MCF 10A (cell line): ENCODE data around the gene ZBTB46. TPM values are rescaled to one million over a fixed set of nuclear protein-coding genes. Genes with fewer than 3 reads are reported as not detected.

Source experiments
- BruUV-seq: library from RNA; stranded (reverse); fragments of 400-500 nt; replicated peaks from 2 replicates; lab custom pipeline; 2021; lab: Mats Ljungman, UMichigan
- CTCF ChIA-PET: fragments of 300-600 bp; sonication (Branson Sonifier 250); formaldehyde crosslinking; extraction: SDS; loops from one replicate; lab custom pipeline; 2021; ENCODE audit warnings: antibody characterized with exemption, inconsistent platforms; lab: Yijun Ruan, JAX
- POLR2A ChIA-PET: fragments of 300-600, 350-650 bp; sonication (Branson Sonifier 250); formaldehyde crosslinking; extraction: SDS; loops from one replicate; lab custom pipeline; 2020; ENCODE audit warnings: antibody characterized with exemption, inconsistent platforms; lab: Yijun Ruan, JAX
- DNase-seq: peaks from one replicate; pipeline ENCODE4 v3.0.0-alpha.2; 2018; ENCODE audit not compliant: unreplicated experiment
- H3K27ac Mint-ChIP-seq: one replicate; pipeline ENCODE4 v1.8.0; 2022; ENCODE audit warnings: mild to moderate bottlenecking, low read depth, mixed read lengths; ENCODE audit not compliant: unreplicated experiment
- H3K27me3 Mint-ChIP-seq: one replicate; pipeline ENCODE4 v1.8.0; 2022; ENCODE audit warnings: mixed read lengths; ENCODE audit not compliant: insufficient read depth, unreplicated experiment
- H3K36me3 Mint-ChIP-seq: one replicate; pipeline ENCODE4 v1.8.0; 2022; ENCODE audit warnings: mild to moderate bottlenecking, moderate library complexity, mixed read lengths; ENCODE audit not compliant: insufficient read depth, unreplicated experiment
- H3K4me1 Mint-ChIP-seq: one replicate; pipeline ENCODE4 v1.8.0; 2022; ENCODE audit warnings: mixed read lengths; ENCODE audit not compliant: insufficient read depth, unreplicated experiment
- H3K4me3 Mint-ChIP-seq: one replicate; pipeline ENCODE4 v1.8.0; 2022; ENCODE audit warnings: mild to moderate bottlenecking, moderate library complexity, mixed read lengths; ENCODE audit not compliant: unreplicated experiment
- H3K9me3 Mint-ChIP-seq: one replicate; pipeline ENCODE4 v1.8.0; 2022; ENCODE audit warnings: mixed read lengths; ENCODE audit not compliant: unreplicated experiment
- intact Hi-C: fragments of 100-400 bp; cut with micrococcal nuclease; formaldehyde crosslinking; loops from 2 replicates; pipeline ENCODE4 v1.14.1; 2022
- total RNA-seq: library from RNA; stranded (reverse); gene quantifications from 2 replicates; pipeline ENCODE4 v1.2.3, GENCODE V29; 2022
- TF ChIP-seq, protein P1 (sequence below): fragments of 200-600 bp; IDR thresholded peaks from one replicate; pipeline ENCODE4 v1.8.0; 2022; ENCODE audit warnings: antibody characterized with exemption, mild to moderate bottlenecking; ENCODE audit not compliant: unreplicated experiment

ZBTB46 gene
- total RNA-seq, 1 experiment from 2014 or later = 0.63 TPM

DNA sequence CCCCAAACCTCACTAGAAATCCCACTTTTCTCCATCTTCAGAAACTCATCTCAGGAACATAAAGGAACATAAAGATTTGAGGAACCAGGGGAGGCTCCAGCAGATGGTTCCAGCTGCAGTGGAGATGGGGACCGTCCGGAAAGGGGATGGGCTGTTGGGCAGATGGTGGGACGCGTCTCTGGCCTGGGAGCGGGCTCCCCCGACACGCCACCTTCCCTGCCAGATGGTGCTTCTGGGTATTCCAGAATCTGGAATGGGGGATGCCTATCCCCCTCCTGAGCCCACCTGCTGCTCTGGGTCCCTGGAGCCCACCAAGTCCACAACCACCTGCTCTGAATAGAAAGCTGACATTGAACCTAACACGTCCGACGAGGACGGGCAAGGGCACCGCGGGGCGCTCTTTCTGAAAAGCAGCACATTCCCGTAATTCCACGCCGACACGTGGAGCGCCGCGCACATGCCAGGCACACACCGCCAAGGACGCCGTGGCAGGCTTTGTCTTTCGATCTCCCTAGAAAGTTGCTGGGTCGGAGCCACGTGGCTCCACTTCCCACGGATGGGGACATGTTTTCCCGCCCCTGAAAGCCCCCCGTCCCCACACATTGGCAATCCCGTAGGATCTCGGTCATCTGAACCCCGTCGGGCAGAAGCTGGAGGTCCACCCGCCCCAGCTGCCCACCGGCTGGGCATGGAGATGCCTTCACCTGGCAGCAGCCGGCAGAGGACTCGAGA is 64.2 kb downstream of the ZBTB46 start:
- CTCF ChIA-PET = interaction anchor here (0.6 to 2.9 kb wide), 4 partner anchors 8 to 796 kb away, joined by 3 to 9 read pairs (median 4); no protein-coding TSS in a partner anchor
- BruUV-seq = no TSS peak
- intact Hi-C loops = no loop called here
- Mint-ChIP-seq H3K4me1 (no peaks in the 10 kb centered on the region), H3K4me3 (no peak overlapping the region), H3K36me3 (no peaks in the 10 kb centered on the region), H3K27me3 (no peaks in the 10 kb centered on the region), H3K9me3 (no peaks in the 10 kb centered on the region), H3K27ac (no peak overlapping the region)
- POLR2A ChIA-PET = interaction anchor here (0.6 to 1.2 kb wide), 4 partner anchors 17 to 353 kb away, joined by 3 to 4 read pairs (median 3); no protein-coding TSS in a partner anchor
- DNase-seq = no peak
- TF ChIP-seq, protein P1, sequence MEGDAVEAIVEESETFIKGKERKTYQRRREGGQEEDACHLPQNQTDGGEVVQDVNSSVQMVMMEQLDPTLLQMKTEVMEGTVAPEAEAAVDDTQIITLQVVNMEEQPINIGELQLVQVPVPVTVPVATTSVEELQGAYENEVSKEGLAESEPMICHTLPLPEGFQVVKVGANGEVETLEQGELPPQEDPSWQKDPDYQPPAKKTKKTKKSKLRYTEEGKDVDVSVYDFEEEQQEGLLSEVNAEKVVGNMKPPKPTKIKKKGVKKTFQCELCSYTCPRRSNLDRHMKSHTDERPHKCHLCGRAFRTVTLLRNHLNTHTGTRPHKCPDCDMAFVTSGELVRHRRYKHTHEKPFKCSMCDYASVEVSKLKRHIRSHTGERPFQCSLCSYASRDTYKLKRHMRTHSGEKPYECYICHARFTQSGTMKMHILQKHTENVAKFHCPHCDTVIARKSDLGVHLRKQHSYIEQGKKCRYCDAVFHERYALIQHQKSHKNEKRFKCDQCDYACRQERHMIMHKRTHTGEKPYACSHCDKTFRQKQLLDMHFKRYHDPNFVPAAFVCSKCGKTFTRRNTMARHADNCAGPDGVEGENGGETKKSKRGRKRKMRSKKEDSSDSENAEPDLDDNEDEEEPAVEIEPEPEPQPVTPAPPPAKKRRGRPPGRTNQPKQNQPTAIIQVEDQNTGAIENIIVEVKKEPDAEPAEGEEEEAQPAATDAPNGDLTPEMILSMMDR = no peak

DNA sequence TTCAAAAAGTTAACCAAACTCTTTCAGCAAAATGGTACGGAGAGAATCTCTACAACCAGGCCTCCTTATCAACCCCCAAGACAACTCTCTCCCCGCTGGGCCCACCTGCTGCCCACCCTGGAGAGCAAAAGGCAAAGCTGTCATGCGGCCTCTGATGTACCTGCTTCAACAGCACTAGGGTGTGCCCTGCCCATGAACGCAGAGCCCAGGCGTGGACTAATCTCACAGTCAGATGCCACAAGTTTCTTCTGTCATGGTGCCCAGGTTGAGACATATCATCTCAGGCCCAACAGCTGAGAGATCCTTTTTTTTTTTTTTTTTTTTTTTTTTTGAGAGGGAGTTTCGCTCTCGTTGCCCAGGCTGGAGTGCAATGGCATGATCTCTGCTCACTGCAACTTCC is 65.2 kb downstream of the ZBTB46 start:
- TF ChIP-seq, protein P1 = no peak
- no TSS peak for BruUV-seq
- intact Hi-C loops = no loop called here
- Mint-ChIP-seq H3K36me3 (no peaks in the 10 kb centered on the region), H3K27ac (no peak overlapping the region), H3K9me3 (no peaks in the 10 kb centered on the region), H3K4me1 (no peaks in the 10 kb centered on the region), H3K4me3 (no peak overlapping the region), H3K27me3 (no peaks in the 10 kb centered on the region)
- POLR2A ChIA-PET = interaction anchor here (0.7 to 1.2 kb wide), 3 partner anchors 18 to 25 kb away, joined by 3 to 4 read pairs (median 3); no protein-coding TSS in a partner anchor
- DNase-seq = no peak
- CTCF ChIA-PET = interaction anchor here (1.1 kb wide), 2 partner anchors 9 to 57 kb away, joined by 3 to 4 read pairs; no protein-coding TSS in a partner anchor

DNA sequence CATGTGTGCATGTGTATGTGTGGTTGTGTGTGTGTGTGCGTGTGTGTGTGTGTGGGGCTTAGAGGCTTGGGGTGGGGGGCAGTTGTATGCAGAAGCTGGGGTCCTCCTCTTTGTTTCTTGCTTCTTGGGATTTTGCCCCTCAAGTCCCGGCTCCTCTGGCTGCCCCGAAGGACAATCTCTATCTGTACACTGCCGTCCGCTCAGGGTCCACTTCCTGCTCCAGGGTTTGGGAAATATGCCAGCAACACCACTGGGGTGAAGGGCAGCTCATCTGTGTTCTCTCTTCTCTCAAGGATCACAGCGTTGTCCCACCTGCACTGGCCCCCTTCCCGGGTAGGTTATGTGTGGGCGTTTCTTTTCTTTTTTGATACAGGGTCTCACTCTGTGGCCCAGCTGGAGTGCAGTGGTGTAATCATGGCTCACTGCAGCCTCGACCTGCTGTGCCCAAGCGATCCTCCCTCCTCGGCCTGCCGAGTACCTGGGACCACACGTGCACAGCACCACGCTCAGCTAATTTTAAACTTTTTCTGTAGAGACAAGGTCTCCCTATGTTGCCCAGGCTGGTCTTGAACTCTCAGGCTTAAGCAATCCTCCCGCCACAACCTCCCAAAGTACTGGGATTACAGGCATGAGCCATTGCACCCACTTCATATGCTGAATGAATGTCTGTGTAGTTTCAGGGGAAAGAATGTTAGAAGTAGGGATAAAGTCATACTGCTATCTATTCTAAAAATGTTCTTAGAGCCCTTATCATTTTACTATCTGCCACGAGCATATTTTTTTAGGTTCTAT is 65.8 kb downstream of the ZBTB46 start:
- no peak for DNase-seq
- ChIA-PET CTCF (interaction anchor here (1.0 to 1.1 kb wide), 2 partner anchors 57 to 89 kb away, joined by 4 read pairs; no protein-coding TSS in a partner anchor), POLR2A (no interaction called here)
- Mint-ChIP-seq H3K36me3 (no peaks in the 10 kb centered on the region), H3K27ac (no peak overlapping the region), H3K4me1 (no peaks in the 10 kb centered on the region), H3K9me3 (no peaks in the 10 kb centered on the region), H3K4me3 (no peak overlapping the region), H3K27me3 (no peaks in the 10 kb centered on the region)
- intact Hi-C loops = no loop called here
- no TSS peak for BruUV-seq
- TF ChIP-seq, protein P1 = no peak

DNA sequence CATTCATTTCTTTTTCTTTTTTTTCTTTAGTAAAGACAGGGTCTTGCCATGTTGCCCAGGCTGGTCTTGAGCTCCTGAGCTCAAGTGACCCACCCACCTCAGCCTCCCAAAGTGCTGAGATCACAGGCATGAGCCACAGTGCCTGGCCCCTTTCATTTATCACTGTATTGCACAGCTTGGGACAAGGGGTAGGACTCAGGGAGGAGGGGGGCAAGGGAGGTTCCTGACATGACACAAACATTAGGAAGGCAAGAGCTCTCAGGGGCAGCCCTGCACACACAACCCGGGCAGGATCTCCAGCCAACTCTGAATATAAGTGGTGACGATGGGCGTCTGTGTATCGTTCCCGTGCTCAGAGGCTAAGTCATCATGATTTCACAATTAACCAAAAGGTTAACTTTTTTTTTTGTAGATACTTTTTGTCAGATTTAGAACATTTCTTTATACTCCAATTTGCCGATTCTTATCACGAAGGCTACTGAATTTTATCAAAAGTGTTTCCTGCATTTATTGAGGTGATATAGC is 71.6 kb downstream of the ZBTB46 start:
- Mint-ChIP-seq H3K27ac (no peak overlapping the region), H3K4me1 (no peaks in the 10 kb centered on the region), H3K9me3 (no peaks in the 10 kb centered on the region), H3K36me3 (no peaks in the 10 kb centered on the region), H3K4me3 (no peak overlapping the region), H3K27me3 (peaks cover 31% of the 10 kb centered on the region)
- ChIA-PET CTCF (interaction anchor here (1.0 kb wide), 1 partner anchor 27 kb away, joined by 5 read pairs; no protein-coding TSS in a partner anchor), POLR2A (no interaction called here)
- TF ChIP-seq, protein P1 = no peak
- BruUV-seq = no TSS peak
- intact Hi-C loops = no loop called here
- peak; percentile 41 for DNase-seq
